GM12892 (cell line): ENCODE measurements around the gene MUC12.
A peak's percentile ranks its signal among the peaks of the same experiment; 100 is the strongest.
"Not testable (repeated sequence)": the region's sequence is repeated elsewhere in the genome, so short reads cannot be mapped to it uniquely, and the experiment has no call there.

Experiments used
- DNase-seq: peaks from one replicate; pipeline ENCODE4 v3.0.0; 2011; ENCODE audit not compliant: insufficient read length
- FAIRE-seq: peaks from 2 replicates; lab custom pipeline; 2011; peaks lifted over from hg19 to GRCh38; lab: Jason Lieb, UNC
- POLR2A ChIP-seq: IDR thresholded peaks from 2 replicates; pipeline ENCODE4 v1.6.1; 2011; ENCODE audit warnings: low read depth, low read length, control low read depth
- POLR2AphosphoS5 ChIP-seq: IDR thresholded peaks from 2 replicates; pipeline ENCODE4 v1.6.1; 2011; ENCODE audit warnings: low read depth, low read length, control low read depth
- TAF1 ChIP-seq: IDR thresholded peaks from 2 replicates; pipeline ENCODE4 v1.6.1; 2011; ENCODE audit warnings: low read depth, mild to moderate bottlenecking, control low read depth, low read length, borderline replicate concordance

The MUC12 gene

GRCh38 chr7:101009629-101010028 lies 40.3 kb downstream of the MUC12 start:
- TF ChIP-seq POLR2A = no peak
- DNase-seq (no peak), FAIRE-seq (no peak)

DNA sequence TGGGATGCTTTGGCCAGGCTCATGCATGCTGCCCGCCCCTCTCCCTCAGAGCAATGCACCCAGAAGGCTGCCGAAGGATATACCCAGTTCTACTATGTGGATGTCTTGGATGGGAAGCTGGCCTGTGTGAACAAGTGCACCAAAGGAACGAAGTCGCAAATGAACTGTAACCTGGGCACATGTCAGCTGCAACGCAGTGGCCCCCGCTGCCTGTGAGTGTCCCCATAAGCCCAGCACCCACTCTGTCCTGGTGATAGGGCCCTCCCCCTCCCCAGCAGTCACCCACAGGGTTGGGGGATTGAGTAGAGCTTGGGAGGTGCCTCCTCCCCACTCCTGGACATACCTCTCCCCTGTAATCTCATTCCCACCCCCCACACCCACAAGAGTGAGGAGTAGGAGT lies 43.6 kb downstream of the MUC12 start:
- DNase-seq (no peak), FAIRE-seq (no peak)
- TF ChIP-seq POLR2AphosphoS5 = no peak
- TF ChIP-seq POLR2A = no peak
- TF ChIP-seq TAF1 = no peak

- TF ChIP-seq POLR2AphosphoS5 = no peak
- no peak for DNase-seq
- no peak for FAIRE-seq
Measured at GRCh38 chr7:101015626-101016025, 46.3 kb downstream of the MUC12 start.

DNA sequence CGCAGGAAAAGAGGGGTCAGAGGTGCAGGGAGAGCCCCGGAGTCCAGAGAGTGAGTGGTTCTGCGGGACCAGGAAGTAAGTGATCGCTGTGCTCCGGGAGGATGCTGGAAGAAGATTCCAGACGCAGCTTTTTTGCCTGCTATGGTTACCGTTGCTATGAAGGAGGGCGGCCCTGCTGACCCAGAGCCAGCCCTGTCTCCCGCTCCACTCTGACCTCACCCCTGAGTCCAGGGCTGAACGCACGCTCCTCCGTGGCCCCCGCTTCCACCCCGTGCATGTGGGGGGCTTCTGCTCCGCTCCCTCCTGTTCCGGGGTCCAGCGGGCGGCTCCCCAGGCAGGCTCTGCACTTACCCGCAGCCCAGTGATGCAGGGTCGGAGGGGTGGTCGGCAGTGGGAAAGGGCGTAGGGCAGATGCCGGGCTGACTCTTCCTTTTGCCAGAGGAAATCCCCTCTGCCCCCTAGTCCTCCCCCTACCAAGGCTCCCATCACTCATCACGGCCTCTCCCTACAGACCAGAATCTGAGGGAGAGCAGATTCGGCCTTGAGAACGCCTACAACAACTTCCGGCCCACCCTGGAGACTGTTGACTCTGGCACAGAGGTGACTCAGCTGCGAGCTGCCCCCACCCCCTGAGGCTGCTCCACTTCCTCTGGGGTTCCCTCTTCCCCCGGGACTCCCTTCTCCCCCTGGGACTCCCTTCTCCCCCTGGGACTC lies 47.9 kb downstream of the MUC12 start:
- TF ChIP-seq TAF1 (no peak), POLR2A (peak; percentile 67; the same call in 1 of the 2 replicates), POLR2AphosphoS5 (peak; percentile 55; the same call in 1 of the 2 replicates)
- peak; percentile 97 for FAIRE-seq
- peak; percentile 84 for DNase-seq

GRCh38 chr7:101018271-101019167 lies 49.2 kb downstream of the MUC12 start:
- no peak for TF ChIP-seq POLR2A
- no peak for TF ChIP-seq TAF1
- no peak for TF ChIP-seq POLR2AphosphoS5
- peak; percentile 44 for DNase-seq
- FAIRE-seq = peak; percentile 76

DNA sequence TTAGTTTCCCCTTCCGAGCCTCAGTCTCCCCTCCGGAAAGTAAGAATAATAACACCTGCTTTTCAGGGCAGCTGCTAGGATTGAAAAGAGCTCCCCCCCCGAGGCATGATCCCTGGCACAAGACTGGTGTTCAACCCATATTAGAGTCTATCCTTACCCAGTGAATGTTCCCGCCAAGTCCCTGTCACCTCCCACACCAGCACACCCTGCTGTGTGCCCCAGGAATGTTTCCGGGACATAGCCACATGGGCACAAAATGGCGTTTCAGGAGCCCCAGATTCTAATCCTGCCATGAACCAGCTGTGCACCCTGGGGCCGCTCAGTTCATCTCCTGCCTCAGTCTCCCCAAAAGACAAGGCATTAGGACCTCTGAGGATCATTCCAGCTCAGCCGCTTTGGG lies 51.1 kb downstream of the MUC12 start:
- DNase-seq (no peak), FAIRE-seq (no peak)

DNA sequence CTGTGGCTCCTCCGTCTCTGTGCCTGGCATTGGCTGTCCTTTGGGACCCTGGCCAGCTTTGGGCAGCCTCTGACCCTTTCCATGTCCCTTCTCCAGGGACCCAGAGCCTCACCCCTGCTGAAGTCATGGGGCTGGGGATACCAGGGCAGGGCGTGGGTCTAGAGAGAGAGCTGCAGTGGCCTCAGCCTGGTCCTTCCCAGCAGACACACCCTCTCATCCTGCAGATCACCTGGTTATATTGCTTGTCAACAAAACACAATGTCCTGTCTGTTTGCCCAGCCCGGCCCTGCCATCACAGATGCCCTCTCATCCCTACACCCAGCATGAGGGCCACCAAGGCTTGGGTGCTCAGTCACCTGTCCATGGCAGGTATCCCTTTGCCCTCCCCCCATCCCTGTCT lies 52.3 kb downstream of the MUC12 start:
- no peak for TF ChIP-seq POLR2A
- no peak for TF ChIP-seq TAF1
- TF ChIP-seq POLR2AphosphoS5 = no peak
- FAIRE-seq (no peak), DNase-seq (no peak)

More for the DNA sequence above, 51.1 kb downstream of the MUC12 start:
- no peak for TF ChIP-seq POLR2A
- TF ChIP-seq POLR2AphosphoS5 = no peak
- TF ChIP-seq TAF1 = no peak

- FAIRE-seq (no peak), DNase-seq (no peak)
- TF ChIP-seq TAF1 (no peak), POLR2A (no peak), POLR2AphosphoS5 (no peak)
Measured at GRCh38 chr7:101023839-101024238, 54.5 kb downstream of the MUC12 start.

- no peak for FAIRE-seq
- TF ChIP-seq POLR2A (no peak), POLR2AphosphoS5 (no peak), TAF1 (no peak)
- DNase-seq = no peak
Measured at GRCh38 chr7:101031082-101031481, 61.7 kb downstream of the MUC12 start.

DNA sequence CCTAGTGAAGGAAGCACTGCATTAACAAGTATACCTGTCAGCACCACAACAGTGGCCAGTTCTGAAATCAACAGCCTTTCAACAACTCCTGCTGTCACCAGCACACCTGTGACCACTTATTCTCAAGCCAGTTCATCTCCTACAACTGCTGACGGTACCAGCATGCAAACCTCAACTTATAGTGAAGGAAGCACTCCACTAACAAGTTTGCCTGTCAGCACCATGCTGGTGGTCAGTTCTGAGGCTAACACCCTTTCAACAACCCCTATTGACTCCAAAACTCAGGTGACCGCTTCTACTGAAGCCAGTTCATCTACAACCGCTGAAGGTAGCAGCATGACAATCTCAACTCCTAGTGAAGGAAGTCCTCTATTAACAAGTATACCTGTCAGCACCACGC lies 66.6 kb downstream of the MUC12 start:
- TF ChIP-seq POLR2A (no peak), TAF1 (no peak), POLR2AphosphoS5 (no peak)

DNA sequence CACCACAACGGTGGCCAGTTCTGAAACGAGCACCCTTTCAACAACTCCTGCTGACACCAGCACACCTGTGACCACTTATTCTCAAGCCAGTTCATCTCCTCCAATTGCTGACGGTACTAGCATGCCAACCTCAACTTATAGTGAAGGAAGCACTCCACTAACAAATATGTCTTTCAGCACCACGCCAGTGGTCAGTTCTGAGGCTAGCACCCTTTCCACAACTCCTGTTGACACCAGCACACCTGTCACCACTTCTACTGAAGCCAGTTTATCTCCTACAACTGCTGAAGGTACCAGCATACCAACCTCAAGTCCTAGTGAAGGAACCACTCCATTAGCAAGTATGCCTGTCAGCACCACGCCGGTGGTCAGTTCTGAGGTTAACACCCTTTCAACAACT lies 71.9 kb downstream of the MUC12 start:
- not testable (repeated sequence) for DNase-seq, FAIRE-seq

More for the DNA sequence above, 66.6 kb downstream of the MUC12 start:
- DNase-seq (no peak), FAIRE-seq (no peak)

DNA sequence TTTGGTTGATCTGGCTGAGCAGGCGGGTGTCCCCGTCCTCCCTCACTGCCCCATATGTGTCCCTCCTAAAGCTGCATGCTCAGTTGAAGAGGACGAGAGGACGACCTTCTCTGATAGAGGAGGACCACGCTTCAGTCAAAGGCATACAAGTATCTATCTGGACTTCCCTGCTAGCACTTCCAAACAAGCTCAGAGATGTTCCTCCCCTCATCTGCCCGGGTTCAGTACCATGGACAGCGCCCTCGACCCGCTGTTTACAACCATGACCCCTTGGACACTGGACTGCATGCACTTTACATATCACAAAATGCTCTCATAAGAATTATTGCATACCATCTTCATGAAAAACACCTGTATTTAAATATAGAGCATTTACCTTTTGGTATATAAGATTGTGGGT lies 89.0 kb downstream of the MUC12 start:
- FAIRE-seq = no peak
- TF ChIP-seq POLR2AphosphoS5 (no peak), TAF1 (no peak), POLR2A (no peak)
- DNase-seq = no peak

DNA sequence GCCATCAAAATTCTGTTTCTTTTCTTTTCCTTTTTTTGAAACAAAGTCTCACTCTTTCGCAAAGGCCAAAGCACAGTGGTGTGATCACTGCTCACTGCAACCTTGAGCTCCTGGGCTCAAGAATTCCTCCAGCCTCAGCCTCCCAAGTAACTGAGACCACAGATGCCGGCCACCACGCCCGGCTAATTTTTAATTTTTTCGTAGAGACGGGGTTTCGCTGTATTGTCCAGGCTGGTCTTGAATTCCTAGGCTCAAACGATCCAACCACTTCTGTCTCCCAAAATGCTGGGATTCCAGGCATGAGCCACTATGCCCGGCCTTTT lies 90.2 kb downstream of the MUC12 start:
- no peak for FAIRE-seq
- TF ChIP-seq TAF1 = no peak
- no peak for TF ChIP-seq POLR2AphosphoS5
- no peak for TF ChIP-seq POLR2A

More for the DNA sequence above, 90.2 kb downstream of the MUC12 start:
- DNase-seq = no peak
